Inflammatory macrophage (primary cell): ENCODE results near the gene SEMA6B.

Source experiments
- DNase-seq, 2 donors: peaks; one replicate each; pipeline ENCODE4 v3.0.0-alpha.2; 2020 to 2022

SEMA6B gene

DNA sequence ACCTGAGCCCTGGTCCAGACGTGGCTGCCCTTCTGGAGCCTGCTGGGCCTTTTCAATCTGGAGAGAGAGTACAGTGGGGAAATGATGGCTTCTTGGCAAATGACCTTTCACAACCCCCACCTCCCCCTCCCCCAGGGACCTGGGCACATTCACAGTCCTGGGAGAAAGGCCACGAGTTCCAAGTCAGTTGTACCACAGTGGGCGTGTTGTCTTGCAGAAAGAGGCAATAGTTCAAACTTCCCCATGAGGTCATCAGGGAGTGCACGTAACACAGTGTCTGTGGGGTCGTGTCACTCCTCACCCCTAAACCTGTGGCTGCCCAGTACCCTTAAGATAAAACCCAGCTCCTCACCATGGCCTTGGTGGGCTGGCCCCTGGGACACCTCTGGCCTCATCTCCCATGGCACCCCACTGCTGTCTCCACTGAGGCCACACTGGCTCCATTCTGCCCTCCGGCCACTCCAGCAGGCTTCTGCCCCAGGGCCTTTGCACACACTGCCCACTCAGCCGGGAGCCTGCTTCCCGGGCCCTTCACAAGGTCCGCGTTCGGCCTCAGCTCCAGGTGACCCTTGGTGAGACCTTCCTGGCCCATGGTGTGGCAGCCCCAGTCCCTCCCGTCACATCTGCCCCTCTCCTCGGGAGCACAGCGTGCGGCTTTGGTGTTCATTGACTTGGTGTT is 54.5 kb downstream of the SEMA6B start:
- peak; percentile 83 to 97 for DNase-seq

DNA sequence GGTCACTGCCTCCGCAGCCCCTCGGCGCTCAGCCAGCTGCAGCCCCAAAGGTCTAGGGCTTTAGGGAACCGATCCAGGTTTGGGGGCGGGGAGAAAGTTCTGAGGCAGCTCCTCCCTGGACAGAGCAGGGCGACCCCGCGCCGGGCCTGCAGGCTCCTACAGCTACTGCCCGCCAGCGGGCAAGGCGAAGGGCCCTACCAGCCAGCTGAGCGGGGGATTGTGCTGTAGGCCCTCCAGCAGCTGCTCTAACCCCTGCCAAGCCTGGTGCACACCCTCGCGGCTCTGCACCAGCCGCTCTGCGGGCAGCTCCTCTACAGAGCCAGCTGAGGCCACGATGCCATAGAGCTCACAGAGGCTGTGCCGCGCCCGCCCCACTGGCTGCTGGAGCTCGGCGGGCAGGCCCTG is 55.2 kb downstream of the SEMA6B start:
- DNase-seq = no peak

DNA sequence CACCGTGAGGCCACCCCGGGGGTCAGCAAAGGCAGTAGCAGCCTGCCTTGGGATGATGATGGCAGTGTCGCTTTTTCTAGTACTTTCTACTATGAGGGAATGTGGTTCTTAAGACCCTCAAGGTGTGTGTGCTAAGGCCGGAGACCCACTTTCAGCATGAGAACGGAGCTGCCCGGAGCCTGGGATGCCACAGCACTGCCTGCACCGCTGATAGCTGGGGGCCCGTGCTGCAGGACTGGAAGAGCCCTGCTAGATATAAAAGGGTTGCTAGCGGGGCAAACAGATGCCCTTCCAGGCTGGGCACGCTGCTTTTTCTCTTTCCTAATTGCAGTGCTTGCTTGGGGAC is 55.7 kb downstream of the SEMA6B start:
- no peak for DNase-seq

DNA sequence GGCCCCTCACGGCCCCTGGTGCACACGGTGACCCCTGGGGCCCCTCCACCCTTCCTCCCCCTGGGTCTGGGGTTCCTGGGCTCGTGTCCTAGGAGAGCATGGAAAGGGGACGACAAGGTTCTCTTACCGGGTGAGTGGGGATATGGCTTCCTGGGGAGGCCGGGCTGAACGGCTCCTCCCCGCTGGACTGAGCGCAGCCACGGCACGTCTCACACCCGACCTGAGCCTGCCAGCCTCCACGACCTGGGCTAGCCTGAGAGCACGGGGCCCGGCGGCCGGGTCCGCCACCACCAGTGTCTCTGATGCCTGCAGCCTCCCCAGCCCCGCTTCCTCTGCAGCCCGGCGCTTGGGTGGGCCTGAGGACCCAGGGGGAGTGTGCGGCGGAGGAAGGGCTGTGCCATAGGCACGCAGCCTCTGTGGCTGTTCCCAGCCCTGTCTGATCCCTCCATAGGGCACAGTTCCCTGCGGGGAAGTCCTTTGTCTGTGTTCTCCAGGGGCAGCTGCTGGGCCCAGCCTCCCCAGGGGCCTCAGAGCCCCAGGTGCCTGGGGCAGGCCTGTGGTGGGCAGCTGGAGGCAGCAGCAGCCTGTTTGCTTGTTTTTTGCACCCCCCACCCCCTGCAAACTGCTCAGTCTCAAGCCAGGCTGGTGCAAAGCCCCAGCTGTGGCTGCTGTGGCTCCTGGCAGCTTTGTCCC is 56.2 kb downstream of the SEMA6B start:
- no peak for DNase-seq

DNA sequence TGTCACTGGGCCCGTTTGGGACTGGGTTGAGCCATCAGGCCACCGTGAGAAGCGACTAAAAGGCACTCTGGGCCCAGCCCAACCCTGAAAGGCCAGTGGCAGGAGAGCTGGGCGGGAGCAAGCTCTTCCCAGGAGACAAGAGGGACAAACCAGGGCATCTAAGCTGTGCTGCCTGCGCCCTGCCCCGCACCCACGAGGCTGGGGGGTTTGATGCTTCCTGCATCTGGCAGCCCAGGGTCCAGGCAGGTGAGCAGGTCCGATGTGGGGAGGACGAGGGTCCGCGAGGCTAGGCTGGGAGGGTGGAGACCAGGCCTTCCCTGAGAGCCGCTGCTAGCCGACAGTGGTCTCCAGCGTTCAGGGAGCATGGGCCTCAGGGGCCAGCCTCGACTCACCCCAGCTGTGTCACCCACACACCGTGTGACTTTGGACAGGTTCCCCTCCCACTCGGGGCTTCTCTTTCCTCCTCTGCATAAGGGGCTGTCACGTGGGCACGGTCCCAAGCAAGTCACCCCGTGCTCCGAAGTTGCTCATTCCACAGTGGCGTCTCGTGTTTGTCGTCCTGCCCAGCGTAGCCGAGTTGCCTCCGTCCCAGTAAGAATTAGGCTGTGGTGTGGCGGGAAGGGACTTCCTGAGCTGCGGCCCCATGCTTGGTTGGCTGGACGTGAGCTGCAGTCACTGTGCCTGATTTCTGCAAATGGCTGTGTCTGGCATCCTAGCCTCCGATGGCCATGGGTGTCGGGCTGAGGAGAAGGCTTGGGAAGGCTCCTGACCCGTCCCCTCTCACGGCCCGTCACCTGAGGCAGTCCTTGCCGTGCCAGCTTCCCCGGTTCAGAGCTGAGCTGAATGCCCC is 57.0 kb downstream of the SEMA6B start:
- peak in 1 of 2 donors; percentile 28 for DNase-seq

DNA sequence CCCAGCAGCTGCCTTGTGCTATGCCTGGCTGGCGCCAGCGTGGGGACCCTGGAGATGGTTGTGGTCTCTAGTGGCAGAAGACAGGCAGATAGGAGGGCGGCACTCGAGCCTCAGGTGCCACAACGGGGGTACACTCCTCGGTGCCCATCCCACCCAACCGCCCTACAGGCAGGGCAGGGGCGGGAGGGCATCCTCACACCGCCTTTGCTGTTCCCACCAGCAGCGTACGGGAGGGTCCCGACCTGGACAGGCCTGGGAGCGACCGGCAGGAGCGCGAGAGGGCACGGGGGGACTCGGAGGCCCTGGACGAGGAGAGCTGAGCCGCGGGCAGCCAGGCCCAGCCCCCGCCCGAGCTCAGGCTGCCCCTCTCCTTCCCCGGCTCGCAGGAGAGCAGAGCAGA is 57.8 kb downstream of the SEMA6B start:
- DNase-seq = no peak

DNA sequence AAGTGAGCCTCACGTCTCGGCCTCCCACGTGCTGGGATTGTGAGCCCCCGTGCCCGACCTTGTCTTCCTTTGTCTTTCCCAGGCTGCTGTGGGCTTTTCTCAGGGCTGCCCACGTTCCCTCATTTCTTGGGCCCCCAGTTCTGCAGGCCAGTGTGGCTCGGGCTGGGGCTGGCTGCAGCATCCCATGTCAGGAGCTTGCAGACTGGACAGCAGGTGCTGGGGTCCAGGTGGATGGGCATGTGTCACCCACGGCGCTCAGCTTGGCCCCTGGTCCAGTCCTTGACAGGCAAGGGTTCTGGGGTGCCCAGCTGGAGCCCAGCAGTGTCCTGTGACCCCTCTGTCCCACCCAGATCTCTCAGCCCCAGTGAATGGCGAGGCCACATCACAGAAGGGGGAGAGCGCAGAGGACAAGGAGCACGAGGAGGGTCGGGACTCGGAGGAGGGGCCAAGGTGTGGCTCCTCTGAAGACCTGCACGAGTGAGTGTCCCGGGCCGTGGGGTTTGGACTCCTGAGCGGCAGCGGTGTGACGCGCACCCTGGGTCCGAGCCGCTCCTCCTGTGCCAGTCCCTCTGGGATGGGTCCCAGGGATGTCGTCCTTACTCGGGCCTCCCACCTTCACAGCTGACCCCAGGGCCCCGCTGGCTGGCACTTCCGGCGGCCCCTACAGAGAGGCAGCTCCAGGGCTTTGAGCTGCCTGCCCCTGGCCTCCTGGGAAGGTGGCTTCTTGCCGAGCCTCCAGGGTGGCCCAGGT is 58.5 kb downstream of the SEMA6B start:
- no peak for DNase-seq

DNA sequence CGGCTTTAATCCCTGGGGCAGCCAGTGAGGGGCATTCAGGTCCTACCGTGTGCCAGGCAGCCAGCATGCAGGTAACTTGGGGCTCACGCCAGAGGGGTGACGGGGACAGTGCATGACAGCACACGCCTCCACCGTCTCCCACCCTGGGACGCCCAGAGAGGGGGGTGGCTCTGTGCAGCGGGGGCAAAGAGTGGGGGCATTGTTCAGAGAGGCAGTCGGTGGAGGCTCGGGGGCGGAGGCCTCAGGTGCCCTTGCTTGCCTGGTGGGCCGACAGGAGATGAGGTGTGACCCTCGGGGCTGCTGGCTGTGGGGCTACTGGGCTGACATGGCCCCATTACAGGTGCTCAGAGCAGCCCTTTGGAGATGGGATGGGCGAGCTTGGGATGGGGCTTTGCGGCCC is 59.6 kb downstream of the SEMA6B start:
- DNase-seq = no peak

DNA sequence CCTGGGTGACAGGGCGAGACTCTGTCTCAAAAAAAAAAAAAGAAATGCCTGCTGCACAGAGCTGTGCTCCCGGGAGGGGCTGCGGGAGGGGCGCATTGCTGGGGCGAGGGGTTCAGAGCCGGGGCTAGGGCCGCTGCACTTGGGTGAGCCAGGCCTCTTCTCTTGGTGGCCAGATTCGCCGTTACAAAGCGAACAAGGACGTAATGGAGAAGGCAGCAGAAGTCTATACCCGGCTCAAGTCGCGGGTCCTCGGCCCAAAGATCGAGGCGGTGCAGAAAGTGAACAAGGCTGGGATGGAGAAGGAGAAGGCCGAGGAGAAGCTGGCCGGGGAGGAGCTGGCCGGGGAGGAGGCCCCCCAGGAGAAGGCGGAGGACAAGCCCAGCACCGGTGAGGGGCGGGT is 60.2 kb downstream of the SEMA6B start:
- no peak for DNase-seq

DNA sequence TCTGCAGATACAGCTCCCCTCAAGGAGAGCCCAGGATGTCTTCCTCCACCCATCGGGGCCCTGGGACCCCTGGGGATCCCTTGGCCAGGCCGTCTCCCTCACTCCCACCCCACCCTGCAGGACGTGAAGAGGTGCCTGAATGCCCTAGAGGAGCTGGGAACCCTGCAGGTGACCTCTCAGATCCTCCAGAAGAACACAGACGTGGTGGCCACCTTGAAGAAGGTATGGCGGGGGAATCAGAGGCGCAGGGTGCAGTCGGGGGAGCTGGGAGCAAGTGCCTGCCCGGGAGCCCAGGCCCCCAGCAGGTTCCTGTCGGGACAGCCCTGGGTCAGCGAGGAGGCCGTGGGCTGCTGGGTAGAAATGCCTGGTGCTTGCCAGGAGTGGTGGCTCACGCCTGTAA is 60.8 kb downstream of the SEMA6B start:
- no peak for DNase-seq

DNA sequence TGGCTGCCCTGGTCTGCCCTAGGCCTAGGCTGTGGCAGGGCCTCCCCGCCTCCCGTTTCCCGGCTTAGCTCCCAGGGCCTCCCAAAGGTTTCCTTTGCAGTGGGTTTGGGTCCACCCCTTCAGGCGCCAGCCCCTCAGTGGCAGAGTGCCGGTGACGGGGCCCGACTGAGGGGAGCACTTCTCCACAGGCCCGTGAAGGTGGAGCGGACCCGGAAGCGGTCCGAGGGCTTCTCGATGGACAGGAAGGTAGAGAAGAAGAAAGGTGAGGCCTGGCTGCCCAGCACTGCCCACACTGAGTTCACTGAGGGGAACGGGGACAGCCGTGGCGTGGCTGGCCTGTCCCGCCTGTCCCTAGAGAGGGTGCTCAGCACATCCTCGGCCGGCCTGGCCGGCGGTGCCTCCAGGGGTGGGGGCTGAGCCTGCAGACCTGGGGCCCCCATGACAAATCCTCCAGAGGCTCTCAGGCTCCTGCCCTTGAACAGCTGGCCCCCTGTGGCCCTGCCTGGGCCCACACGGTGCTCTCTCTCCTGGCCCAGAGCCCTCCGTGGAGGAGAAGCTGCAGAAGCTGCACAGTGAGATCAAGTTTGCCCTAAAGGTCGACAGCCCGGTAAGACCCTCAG is 61.6 kb downstream of the SEMA6B start:
- no peak for DNase-seq

DNA sequence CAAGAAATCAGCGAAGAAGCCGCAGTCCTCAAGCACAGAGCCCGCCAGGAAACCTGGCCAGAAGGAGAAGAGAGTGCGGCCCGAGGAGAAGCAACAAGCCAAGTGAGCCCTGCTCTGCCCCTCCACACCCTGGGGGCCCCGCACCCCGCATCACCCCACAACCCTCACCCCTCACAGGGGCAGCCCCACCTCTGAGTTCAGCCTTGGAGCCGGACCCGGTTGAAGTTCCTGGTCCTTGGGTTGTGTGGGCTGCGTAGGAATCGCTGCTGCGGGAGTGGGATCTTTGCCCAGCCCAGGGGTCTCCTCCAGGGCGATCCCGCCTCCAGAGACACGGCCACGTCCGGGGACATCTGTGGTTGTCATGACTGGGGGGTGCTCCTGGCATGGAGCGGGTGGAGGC is 63.2 kb downstream of the SEMA6B start:
- DNase-seq = no peak

DNA sequence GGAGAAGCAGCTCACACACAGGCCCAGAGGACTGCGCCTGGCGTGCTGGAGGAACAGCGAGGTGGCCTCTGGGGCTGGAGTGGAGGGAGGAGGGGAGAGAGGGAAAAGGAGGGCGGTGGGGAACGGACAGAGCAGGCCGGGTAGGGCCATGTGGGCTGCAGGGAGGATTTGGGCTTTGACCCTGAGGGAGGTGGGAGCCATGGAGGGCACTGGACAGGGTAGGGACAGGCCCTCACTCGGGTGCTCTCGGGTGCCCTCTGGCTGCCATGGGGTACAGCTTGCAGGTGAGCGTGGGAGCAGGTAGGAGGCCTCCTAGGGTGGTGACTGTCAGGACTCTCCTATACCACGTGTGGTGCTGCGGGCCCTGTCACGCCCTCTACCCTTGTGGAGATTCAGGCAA is 64.0 kb downstream of the SEMA6B start:
- no peak for DNase-seq

DNA sequence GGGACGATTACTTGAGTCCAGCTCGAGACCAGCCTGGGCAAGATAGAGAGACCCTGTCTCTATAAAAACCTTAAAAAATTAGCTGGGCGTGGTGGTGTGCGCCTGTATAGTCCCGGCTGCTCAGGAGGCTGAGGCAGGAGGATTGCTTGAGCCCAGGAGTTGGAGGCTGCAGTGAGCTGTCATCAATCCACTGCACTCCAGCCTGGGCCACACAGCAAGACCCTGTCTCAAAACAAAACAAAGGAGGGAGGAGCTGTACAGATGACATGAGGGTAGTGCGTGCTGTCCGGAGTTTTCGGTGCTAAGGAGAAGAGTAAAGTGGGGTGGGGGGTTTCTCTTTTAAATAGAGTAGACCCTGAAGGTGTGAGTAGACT is 64.8 kb downstream of the SEMA6B start:
- no peak for DNase-seq

DNA sequence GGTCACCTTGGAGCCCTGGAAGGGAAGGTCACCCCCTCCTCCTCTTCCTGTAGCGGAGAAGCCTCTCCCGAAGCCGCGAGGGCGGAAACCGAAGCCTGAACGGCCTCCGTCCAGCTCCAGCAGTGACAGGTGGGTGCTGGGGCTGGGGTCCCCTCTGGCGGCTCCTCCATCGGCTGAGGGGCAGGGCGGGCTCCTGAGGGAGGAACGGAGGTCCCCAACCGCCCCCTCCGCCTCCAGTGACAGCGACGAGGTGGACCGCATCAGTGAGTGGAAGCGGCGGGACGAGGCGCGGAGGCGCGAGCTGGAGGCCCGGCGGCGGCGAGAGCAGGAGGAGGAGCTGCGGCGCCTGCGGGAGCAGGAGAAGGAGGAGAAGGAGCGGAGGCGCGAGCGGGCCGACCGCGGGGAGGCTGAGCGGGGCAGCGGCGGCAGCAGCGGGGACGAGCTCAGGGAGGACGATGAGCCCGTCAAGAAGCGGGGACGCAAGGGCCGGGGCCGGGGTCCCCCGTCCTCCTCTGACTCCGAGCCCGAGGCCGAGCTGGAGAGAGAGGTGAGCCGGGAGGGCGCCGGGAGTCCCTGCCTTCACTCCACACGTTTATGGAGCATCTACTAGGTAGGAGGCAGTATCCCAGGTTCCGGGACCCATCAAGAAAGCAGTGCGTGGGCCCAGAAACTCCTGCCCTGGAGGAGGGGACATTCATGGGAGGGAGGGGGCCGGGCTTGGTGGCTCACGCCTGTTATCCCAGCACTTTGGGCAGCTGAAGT is 65.4 kb downstream of the SEMA6B start:
- no peak for DNase-seq

DNA sequence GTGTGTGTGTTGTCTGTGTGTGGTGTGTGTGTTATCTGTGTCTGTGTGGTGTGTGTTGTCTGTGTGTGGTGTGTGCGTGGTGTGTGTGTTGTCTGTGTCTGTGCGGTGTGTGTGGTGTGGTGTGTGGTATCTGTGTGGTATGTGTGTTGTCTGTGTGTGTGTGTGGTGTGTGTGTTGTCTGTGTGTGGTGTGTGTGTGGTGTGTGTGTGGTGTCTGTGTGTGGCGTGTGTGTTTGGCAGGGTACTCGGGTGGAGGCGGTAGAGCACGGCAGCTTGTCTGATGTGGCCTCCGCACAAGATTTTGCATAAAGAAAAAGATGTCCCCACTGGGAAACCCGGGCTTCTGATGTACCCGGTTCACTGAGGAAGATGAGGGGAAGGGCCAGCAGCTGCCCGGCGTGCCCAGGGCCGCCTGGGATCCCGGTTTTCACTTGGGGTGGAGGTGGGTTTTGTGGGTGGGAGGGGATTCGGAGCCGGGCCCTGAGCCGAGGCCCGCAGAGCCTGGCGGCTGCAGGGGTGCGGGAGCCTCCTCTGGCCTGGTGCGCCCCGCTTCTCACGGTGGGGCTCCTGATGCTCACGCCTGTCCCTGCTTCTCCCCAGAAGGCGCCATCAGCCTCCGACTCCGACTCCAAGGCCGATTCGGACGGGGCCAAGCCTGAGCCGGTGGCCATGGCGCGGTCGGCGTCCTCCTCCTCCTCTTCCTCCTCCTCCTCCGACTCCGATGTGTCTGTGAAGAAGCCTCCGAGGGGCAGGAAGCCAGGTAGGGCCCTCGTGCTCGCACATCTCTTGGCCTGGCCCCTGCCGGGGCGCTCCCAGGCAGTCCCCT is 66.2 kb downstream of the SEMA6B start:
- no peak for DNase-seq
